PC-3 (cell line): Measurements from ENCODE around the gene APOBEC3G.
"Not testable (repeated sequence)": the region's sequence is repeated elsewhere in the genome, so short reads cannot be mapped to it uniquely, and the experiment has no call there.

Experiments used
- EZH2 ChIP-seq: fragments of 300-600 bp; sonication (generic); IDR thresholded peaks from one replicate; pipeline ENCODE4 v1.6.1; 2017; ENCODE audit warnings: antibody characterized with exemption, mild to moderate bottlenecking, low read length; ENCODE audit not compliant: unreplicated experiment
- EZH2phosphoT487 ChIP-seq: fragments of 300-600 bp; sonication (generic); IDR thresholded peaks from 2 replicates; pipeline ENCODE4 v1.6.1; 2018; ENCODE audit warnings: mild to moderate bottlenecking, antibody characterized with exemption, low read length, borderline replicate concordance
- TF ChIP-seq, protein P1 (sequence below): fragments of 300-600 bp; sonication (generic); conservative IDR thresholded peaks from 2 replicates; pipeline ENCODE4 v1.5.1; 2017; ENCODE audit warnings: antibody characterized with exemption, low read depth, mild to moderate bottlenecking, low read length

GRCh38 chr22:39051844-39052495, 25.1 kb upstream of the APOBEC3G start:
- TF ChIP-seq, protein P1, sequence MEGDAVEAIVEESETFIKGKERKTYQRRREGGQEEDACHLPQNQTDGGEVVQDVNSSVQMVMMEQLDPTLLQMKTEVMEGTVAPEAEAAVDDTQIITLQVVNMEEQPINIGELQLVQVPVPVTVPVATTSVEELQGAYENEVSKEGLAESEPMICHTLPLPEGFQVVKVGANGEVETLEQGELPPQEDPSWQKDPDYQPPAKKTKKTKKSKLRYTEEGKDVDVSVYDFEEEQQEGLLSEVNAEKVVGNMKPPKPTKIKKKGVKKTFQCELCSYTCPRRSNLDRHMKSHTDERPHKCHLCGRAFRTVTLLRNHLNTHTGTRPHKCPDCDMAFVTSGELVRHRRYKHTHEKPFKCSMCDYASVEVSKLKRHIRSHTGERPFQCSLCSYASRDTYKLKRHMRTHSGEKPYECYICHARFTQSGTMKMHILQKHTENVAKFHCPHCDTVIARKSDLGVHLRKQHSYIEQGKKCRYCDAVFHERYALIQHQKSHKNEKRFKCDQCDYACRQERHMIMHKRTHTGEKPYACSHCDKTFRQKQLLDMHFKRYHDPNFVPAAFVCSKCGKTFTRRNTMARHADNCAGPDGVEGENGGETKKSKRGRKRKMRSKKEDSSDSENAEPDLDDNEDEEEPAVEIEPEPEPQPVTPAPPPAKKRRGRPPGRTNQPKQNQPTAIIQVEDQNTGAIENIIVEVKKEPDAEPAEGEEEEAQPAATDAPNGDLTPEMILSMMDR = not testable (repeated sequence)
- TF ChIP-seq EZH2phosphoT487, EZH2: not testable (repeated sequence)
